Tibial nerve (tissue), 3 donors: ENCODE measurements around the gene ITGB3BP.

Source experiments
- POLR2A ChIP-seq, 2 donors: fragments of 450-650 bp; IDR thresholded peaks; one replicate each; pipeline ENCODE4 v1.6.1; 2017; ENCODE audit warnings: antibody characterized with exemption in 2 of 2, mild to moderate bottlenecking in 2 of 2, moderate library complexity in 2 of 2
- TF ChIP-seq, protein P1 (sequence below), 5 experiments: fragments of 200-600 bp in 3 of 5; fragments of 450-650 bp in 2 of 5; sonication (generic) in 3 of 5; IDR thresholded peaks; one replicate each; pipeline ENCODE4 v1.5.1; 2016 to 2019; ENCODE audit warnings: antibody characterized with exemption in 5 of 5, mild to moderate bottlenecking in 3 of 5, moderate library complexity in 2 of 5

DNA sequence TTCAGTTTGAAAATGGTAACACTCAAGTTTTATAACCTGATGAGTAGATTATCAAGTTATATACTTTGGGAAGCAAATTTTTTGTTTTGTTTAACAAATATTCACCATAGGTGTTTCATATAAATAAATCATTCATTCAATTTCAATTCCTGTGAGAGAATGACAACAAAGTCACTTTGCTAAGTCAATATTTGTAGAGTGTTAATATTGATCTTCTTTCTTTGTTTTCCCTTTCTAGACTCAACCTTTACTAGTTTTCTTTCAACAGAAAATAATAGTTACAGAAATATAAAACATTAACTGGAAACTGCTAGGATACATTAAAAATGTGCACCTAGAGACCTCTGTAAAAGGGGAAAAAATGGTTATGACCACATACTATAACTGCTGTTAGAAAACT is 11.4 kb upstream of the ITGB3BP start:
- TF ChIP-seq, protein P1, sequence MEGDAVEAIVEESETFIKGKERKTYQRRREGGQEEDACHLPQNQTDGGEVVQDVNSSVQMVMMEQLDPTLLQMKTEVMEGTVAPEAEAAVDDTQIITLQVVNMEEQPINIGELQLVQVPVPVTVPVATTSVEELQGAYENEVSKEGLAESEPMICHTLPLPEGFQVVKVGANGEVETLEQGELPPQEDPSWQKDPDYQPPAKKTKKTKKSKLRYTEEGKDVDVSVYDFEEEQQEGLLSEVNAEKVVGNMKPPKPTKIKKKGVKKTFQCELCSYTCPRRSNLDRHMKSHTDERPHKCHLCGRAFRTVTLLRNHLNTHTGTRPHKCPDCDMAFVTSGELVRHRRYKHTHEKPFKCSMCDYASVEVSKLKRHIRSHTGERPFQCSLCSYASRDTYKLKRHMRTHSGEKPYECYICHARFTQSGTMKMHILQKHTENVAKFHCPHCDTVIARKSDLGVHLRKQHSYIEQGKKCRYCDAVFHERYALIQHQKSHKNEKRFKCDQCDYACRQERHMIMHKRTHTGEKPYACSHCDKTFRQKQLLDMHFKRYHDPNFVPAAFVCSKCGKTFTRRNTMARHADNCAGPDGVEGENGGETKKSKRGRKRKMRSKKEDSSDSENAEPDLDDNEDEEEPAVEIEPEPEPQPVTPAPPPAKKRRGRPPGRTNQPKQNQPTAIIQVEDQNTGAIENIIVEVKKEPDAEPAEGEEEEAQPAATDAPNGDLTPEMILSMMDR (IDR thresholded peaks at IDR 0.05) = no peak
- TF ChIP-seq POLR2A (IDR thresholded peaks at IDR 0.05) = no peak
